ENCODE measurements around the gene NDUFA8.

The NDUFA8 gene

DNA sequence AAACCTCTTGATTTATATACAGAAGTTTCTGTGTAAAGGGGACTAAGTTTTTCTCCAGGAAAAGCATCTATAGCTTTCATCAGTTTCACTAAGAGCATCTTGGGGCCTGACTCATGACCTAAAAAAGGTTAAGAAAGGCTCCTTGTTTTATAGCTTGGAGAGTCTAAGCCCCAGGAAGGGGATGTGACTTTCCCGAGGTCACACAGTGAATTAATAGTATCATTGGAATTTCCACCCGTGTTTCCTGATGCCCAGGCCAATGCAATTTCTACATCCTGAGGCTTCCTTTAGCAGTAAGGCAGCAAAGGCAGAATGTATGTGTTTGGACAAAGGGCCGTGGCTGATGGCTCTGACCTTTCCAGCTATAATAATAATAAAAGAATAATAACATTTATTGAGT lies 8.8 kb upstream of the NDUFA8 start:
- no peak for TF ChIP-seq CTCF (IDR thresholded peaks at IDR 0.05; ENCODE audit: poor library complexity, severe bottlenecking)
- ATAC-seq (ENCODE audit: low read depth): no peak
- Histone ChIP-seq H3K27ac (ENCODE audit: poor library complexity, severe bottlenecking) (no peak overlapping the region), H3K4me1 (ENCODE audit: insufficient read depth, poor library complexity, severe bottlenecking) (no peaks in the 10 kb centered on the region), H3K9me3 (ENCODE audit: severe bottlenecking) (no peaks in the 10 kb centered on the region), H3K4me3 (ENCODE audit: severe bottlenecking) (no peak overlapping the region), H3K27me3 (ENCODE audit: insufficient read depth, poor library complexity, severe bottlenecking) (no peaks in the 10 kb centered on the region), H3K36me3 (ENCODE audit: low read depth) (no peaks in the 10 kb centered on the region)
- DNase-seq (ENCODE audit: low spot score): no peak

DNA sequence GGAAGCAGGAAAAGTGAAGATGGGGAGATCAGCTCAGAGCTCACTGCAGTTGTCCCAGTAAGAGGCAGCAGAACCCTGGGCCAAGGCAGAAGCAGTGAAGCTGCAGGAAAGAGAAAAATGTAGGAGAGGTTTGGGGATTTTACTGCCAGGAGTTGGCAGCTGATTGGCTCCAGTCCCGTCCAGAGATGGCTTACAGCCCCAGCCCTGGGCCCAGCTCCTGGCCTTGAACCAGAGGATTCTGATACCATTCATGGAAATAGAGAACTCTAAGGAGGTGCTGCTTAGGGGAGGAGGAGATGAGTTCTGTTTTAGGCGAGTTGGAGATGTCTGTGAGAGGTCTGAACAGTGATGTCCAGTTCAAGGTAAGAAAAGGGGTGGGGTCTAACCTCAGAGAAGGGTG lies 4.7 kb upstream of the NDUFA8 start:
- Histone ChIP-seq H3K27me3 (ENCODE audit: insufficient read depth, poor library complexity, severe bottlenecking) (no peaks in the 10 kb centered on the region), H3K27ac (ENCODE audit: poor library complexity, severe bottlenecking) (no peak overlapping the region)
- no peak for DNase-seq (ENCODE audit: low spot score)

GRCh38 chr9:122162415-122162814 lies 2.8 kb upstream of the NDUFA8 start:
- no peak for ATAC-seq (ENCODE audit: low read depth)
- peaks cover 11% of the 10 kb centered on the region for H3K4me1 ChIP-seq (ENCODE audit: insufficient read depth, poor library complexity, severe bottlenecking)

More for the DNA sequence above, 4.7 kb upstream of the NDUFA8 start:
- no peak overlapping the region for H3K4me3 ChIP-seq (ENCODE audit: severe bottlenecking)
- peaks cover 4% of the 10 kb centered on the region for H3K4me1 ChIP-seq (ENCODE audit: insufficient read depth, poor library complexity, severe bottlenecking)
- H3K9me3 ChIP-seq (ENCODE audit: severe bottlenecking): no peaks in the 10 kb centered on the region
- no peaks in the 10 kb centered on the region for H3K36me3 ChIP-seq (ENCODE audit: low read depth)
- no peak for TF ChIP-seq CTCF (IDR thresholded peaks at IDR 0.05; ENCODE audit: poor library complexity, severe bottlenecking)
- ATAC-seq (ENCODE audit: low read depth): no peak

GRCh38 chr9:122159925-122160246 lies 307 bp upstream of the NDUFA8 start:
- Histone ChIP-seq H3K4me1 (ENCODE audit: insufficient read depth, poor library complexity, severe bottlenecking) (peaks cover 11% of the 10 kb centered on the region), H3K4me3 (ENCODE audit: severe bottlenecking) (peak overlapping the region; percentile 92), H3K27ac (ENCODE audit: poor library complexity, severe bottlenecking) (no peak overlapping the region), H3K36me3 (ENCODE audit: low read depth) (peaks cover 21% of the 10 kb centered on the region), H3K27me3 (ENCODE audit: insufficient read depth, poor library complexity, severe bottlenecking) (no peaks in the 10 kb centered on the region), H3K9me3 (ENCODE audit: severe bottlenecking) (no peaks in the 10 kb centered on the region)
- DNase-seq (ENCODE audit: low spot score): no peak
- TF ChIP-seq CTCF (IDR thresholded peaks at IDR 0.05; ENCODE audit: poor library complexity, severe bottlenecking): no peak
- ATAC-seq (ENCODE audit: low read depth): no peak

More at GRCh38 chr9:122162415-122162814, 2.8 kb upstream of the NDUFA8 start:
- no peak for TF ChIP-seq CTCF (IDR thresholded peaks at IDR 0.05; ENCODE audit: poor library complexity, severe bottlenecking)
- H3K4me3 ChIP-seq (ENCODE audit: severe bottlenecking): no peak overlapping the region
- no peaks in the 10 kb centered on the region for H3K27me3 ChIP-seq (ENCODE audit: insufficient read depth, poor library complexity, severe bottlenecking)
- H3K9me3 ChIP-seq (ENCODE audit: severe bottlenecking): no peaks in the 10 kb centered on the region
- no peak overlapping the region for H3K27ac ChIP-seq (ENCODE audit: poor library complexity, severe bottlenecking)
- H3K36me3 ChIP-seq (ENCODE audit: low read depth): no peaks in the 10 kb centered on the region
- DNase-seq (ENCODE audit: low spot score): no peak

DNA sequence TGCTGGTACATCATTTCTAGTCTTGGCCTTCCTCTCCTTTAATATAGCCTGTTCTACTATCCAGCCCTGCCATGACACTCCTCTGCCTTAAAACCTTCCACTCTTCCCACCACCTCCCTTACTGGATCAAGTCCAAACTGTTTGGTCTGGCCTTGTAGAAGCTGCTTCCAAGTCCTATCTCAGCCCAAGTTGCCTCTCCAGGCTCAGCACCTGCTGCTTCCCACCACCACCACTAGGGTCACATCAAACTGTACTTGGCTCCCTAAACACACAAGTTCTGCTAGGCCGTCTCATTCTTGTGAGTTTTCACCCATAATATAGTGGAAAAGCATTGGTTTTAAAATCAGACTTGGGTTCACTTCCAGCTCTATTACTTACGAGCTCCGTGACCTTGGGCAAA lies 1.4 kb downstream of the NDUFA8 start:
- DNase-seq (ENCODE audit: low spot score) (no peak), ATAC-seq (ENCODE audit: low read depth) (no peak)
- H3K9me3 ChIP-seq (ENCODE audit: severe bottlenecking): no peaks in the 10 kb centered on the region
- no peaks in the 10 kb centered on the region for H3K27me3 ChIP-seq (ENCODE audit: insufficient read depth, poor library complexity, severe bottlenecking)
- peaks cover 11% of the 10 kb centered on the region for H3K4me1 ChIP-seq (ENCODE audit: insufficient read depth, poor library complexity, severe bottlenecking)
- H3K27ac ChIP-seq (ENCODE audit: poor library complexity, severe bottlenecking): no peak overlapping the region
- TF ChIP-seq CTCF (IDR thresholded peaks at IDR 0.05; ENCODE audit: poor library complexity, severe bottlenecking): peak; percentile 38
- H3K4me3 ChIP-seq (ENCODE audit: severe bottlenecking): no peak overlapping the region
- H3K36me3 ChIP-seq (ENCODE audit: low read depth): peaks cover 27% of the 10 kb centered on the region
